IMR-90 (cell line): ENCODE measurements around the gene LTA. TPM values are rescaled to one million over a fixed set of nuclear protein-coding genes. Genes with fewer than 3 reads are reported as not detected.
"Not testable (repeated sequence)": the region's sequence is repeated elsewhere in the genome, so short reads cannot be mapped to it uniquely, and the experiment has no call there.

Source experiments
- ATAC-seq: fragments of 200-7000 bp; cut with Tn5 transposase; 2 replicates; pipeline ENCODE4 v1.9.1; 2020; ENCODE audit warnings: low read depth, mild to moderate bottlenecking, moderate library complexity
- BruUV-seq: library from RNA; stranded (reverse); fragments of 400-500 nt; replicated peaks from 2 replicates; lab custom pipeline; 2021; lab: Mats Ljungman, UMichigan
- CTCF ChIA-PET: fragments of 300-600 bp; formaldehyde crosslinking; extraction: SDS; loops from one replicate; lab custom pipeline; 2021; ENCODE audit warnings: antibody characterized with exemption; lab: Yijun Ruan, JAX
- POLR2A ChIA-PET: fragments of 300-600 bp; sonication (Branson Sonifier 250); formaldehyde crosslinking; loops from one replicate; lab custom pipeline; 2022; ENCODE audit warnings: antibody characterized with exemption; ENCODE audit not compliant: unreplicated experiment; lab: Charles Lee
- DNase-seq: peaks from one replicate; pipeline ENCODE4 v3.0.0; 2013
- H2AFZ ChIP-seq: replicated peaks from 2 replicates; pipeline ENCODE3; 2013; ENCODE audit warnings: low read length, mild to moderate bottlenecking; ENCODE audit not compliant: poor library complexity
- H2AK5ac ChIP-seq: 2 replicates; pipeline ENCODE4 v1.6.1; 2013; ENCODE audit warnings: low read depth, low read length, inconsistent platforms
- H2AK9ac ChIP-seq: replicated peaks from 2 replicates; pipeline ENCODE3; 2013; ENCODE audit warnings: mild to moderate bottlenecking, low read depth, low read length, moderate library complexity; ENCODE audit not compliant: poor library complexity
- H2BK120ac ChIP-seq: 2 replicates; pipeline ENCODE4 v1.6.1; 2013; ENCODE audit warnings: low read depth, low read length, inconsistent platforms
- H2BK15ac ChIP-seq: 3 replicates; pipeline ENCODE4 v1.6.1; 2013; ENCODE audit warnings: low read depth, low read length, inconsistent platforms
- H2BK20ac ChIP-seq: 2 replicates; pipeline ENCODE4 v1.6.1; 2013; ENCODE audit warnings: low read depth, mild to moderate bottlenecking, inconsistent platforms, low read length, moderate library complexity
- H2BK5ac ChIP-seq: 2 replicates; pipeline ENCODE4 v1.6.1; 2013; ENCODE audit warnings: mild to moderate bottlenecking, low read depth, low read length, inconsistent platforms; ENCODE audit not compliant: poor library complexity, severe bottlenecking
- H3K14ac ChIP-seq: replicated peaks from 2 replicates; pipeline ENCODE4 v1.6.1; 2013; ENCODE audit warnings: low read depth, low read length, inconsistent platforms
- H3K18ac ChIP-seq: 2 replicates; pipeline ENCODE4 v1.6.1; 2013; ENCODE audit warnings: low read depth, low read length, control low read depth
- H3K23ac ChIP-seq: 2 replicates; pipeline ENCODE4 v1.6.1; 2013; ENCODE audit warnings: low read depth, low read length, inconsistent platforms
- H3K27ac ChIP-seq: 2 replicates; pipeline ENCODE4 v1.5.1; 2013; ENCODE audit warnings: mild to moderate bottlenecking, control low read depth, low read length; ENCODE audit not compliant: insufficient read depth
- H3K27me3 ChIP-seq: 2 replicates; pipeline ENCODE4 v1.6.1; 2013; ENCODE audit warnings: low read length; ENCODE audit not compliant: control insufficient read depth, insufficient read depth
- H3K36me3 ChIP-seq: 2 replicates; pipeline ENCODE4 v1.6.1; 2013; ENCODE audit warnings: low read length, mixed read lengths; ENCODE audit not compliant: control insufficient read depth, insufficient read depth
- H3K4ac ChIP-seq: 2 replicates; pipeline ENCODE4 v1.6.1; 2013; ENCODE audit warnings: low read depth, low read length, inconsistent platforms
- H3K4me1 ChIP-seq: 2 replicates; pipeline ENCODE4 v1.6.1; 2013; ENCODE audit warnings: low read length, mixed read lengths; ENCODE audit not compliant: control insufficient read depth, insufficient read depth
- H3K4me2 ChIP-seq: 2 replicates; pipeline ENCODE4 v1.6.1; 2013; ENCODE audit warnings: low read depth, mild to moderate bottlenecking, control low read depth, low read length, moderate library complexity
- H3K4me3 ChIP-seq: 2 replicates; pipeline ENCODE4 v1.5.1; 2013; ENCODE audit warnings: low read depth, mild to moderate bottlenecking, control low read depth, low read length, moderate library complexity; ENCODE audit not compliant: insufficient read depth
- H3K56ac ChIP-seq: 2 replicates; pipeline ENCODE4 v1.6.1; 2013; ENCODE audit warnings: low read length, inconsistent platforms; ENCODE audit not compliant: insufficient read depth; ENCODE audit errors: extremely low read depth
- H3K79me1 ChIP-seq, 2 experiments: 2 replicates each; pipeline ENCODE4 v1.6.1; 2013; ENCODE audit warnings: low read length in 2 of 2, inconsistent platforms in 1 of 2, low read depth in 1 of 2
- H3K9ac ChIP-seq: 2 replicates; pipeline ENCODE4 v1.6.1; 2013; ENCODE audit warnings: low read depth, low read length, control low read depth
- H3K9me1 ChIP-seq: 2 replicates; pipeline ENCODE4 v1.6.1; 2013; ENCODE audit warnings: low read length, inconsistent platforms; ENCODE audit not compliant: insufficient read depth
- H3K9me3 ChIP-seq: 2 replicates; pipeline ENCODE4 v1.6.1; 2013; ENCODE audit warnings: low read length; ENCODE audit not compliant: control insufficient read depth, insufficient read depth
- H4K20me1 ChIP-seq: 2 replicates; pipeline ENCODE4 v1.6.1; 2013; ENCODE audit warnings: low read length, inconsistent platforms; ENCODE audit not compliant: insufficient read depth
- H4K5ac ChIP-seq: 2 replicates; pipeline ENCODE4 v1.6.1; 2013; ENCODE audit warnings: mild to moderate bottlenecking, low read depth, low read length, control low read depth
- H4K8ac ChIP-seq, 2 experiments: 2 replicates each; pipeline ENCODE4 v1.6.1; 2013; ENCODE audit warnings: low read depth in 2 of 2, low read length in 2 of 2, control low read depth in 1 of 2, inconsistent platforms in 1 of 2
- H4K91ac ChIP-seq: 2 replicates; pipeline ENCODE4 v1.6.1; 2013; ENCODE audit warnings: low read depth, low read length, inconsistent platforms; ENCODE audit not compliant: insufficient read depth
- RAD21 ChIP-seq: IDR thresholded peaks from 2 replicates; pipeline ENCODE4 v1.6.1; 2012; ENCODE audit warnings: low read length, improper control_type of control experiment
- SMC3 ChIP-seq: fragments of 150-350 bp; IDR thresholded peaks from 2 replicates; pipeline ENCODE4 v1.6.1; 2016; ENCODE audit warnings: low read depth, mild to moderate bottlenecking, antibody characterized with exemption, low read length, moderate library complexity
- WGBS, 2 experiments: methylation state at CpG; one replicate each; pipeline versions ENCODE4 v1.1.5 to v1.1.7; 2013; ENCODE audit warnings: missing lambda C conversion rate in 2 of 2; ENCODE audit not compliant: insufficient read length in 1 of 2; ENCODE audit errors: extremely low coverage in 2 of 2; 5-methylcytosine and 5-hydroxymethylcytosine counted together
- dilution Hi-C: fragments of 300-500 bp; cut with HindIII; formaldehyde crosslinking; loops from one replicate; pipeline ENCODE4 v1.14.3; 2018; ENCODE audit warnings: low sequenced_read_pairs; ENCODE audit not compliant: unreplicated experiment
- in situ Hi-C: fragments of 300-500 bp; cut with MboI; formaldehyde crosslinking; loops from 3 replicates; pipeline ENCODE4 v1.14.3; 2019; ENCODE audit warnings: low sequenced_read_pairs, inconsistent platforms, mixed read lengths
- intact Hi-C: fragments of 100-400 bp; cut with micrococcal nuclease; formaldehyde crosslinking; loops from 2 replicates; pipeline ENCODE4 v1.10.0; 2022
- polyA plus RNA-seq, 3 experiments: library from polyadenylated mRNA; depleted of rRNA; stranded (reverse); fragments of >200 nt; gene quantifications; 2 replicates each; pipeline ENCODE4 v1.2.3, GENCODE V29; 2012; ENCODE audit warnings: low replicate concordance in 1 of 3
- total RNA-seq: library from RNA; depleted of rRNA; stranded (reverse); fragments of >200 nt; gene quantifications from 2 replicates; pipeline ENCODE4 v1.2.3, GENCODE V29; 2012
- TF ChIP-seq, protein P1 (sequence below): conservative IDR thresholded peaks from 2 replicates; pipeline ENCODE4 v1.5.1; 2012; ENCODE audit warnings: mild to moderate bottlenecking, low read depth, low read length, improper control_type of control experiment

The LTA gene
- total and polyA plus RNA-seq, 2 of the 4 experiments (the other 2 are of a cell fraction): not detected

DNA sequence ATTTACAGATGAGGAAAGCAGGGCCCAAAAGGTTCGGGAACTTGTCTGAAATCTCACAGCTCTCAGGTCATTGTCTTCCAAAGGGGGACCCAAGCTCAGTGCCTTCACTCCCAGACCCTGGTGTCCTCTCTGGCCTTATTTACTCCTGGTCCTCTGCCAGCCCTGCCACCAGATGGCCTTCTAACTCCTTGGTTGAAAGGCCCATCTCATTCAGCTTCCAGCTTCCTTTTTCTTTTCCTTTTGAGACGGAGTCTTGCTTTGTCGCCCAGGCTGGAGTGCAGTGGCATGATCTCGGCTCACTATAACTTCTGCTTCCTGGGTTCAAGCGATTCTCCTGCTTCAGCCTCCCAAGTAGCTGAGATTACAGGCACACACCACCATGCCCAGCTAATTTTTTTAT is 20.7 kb upstream of the LTA start:
- POLR2A ChIA-PET, H3K56ac ChIP-seq, H3K18ac ChIP-seq, H3K9me1 ChIP-seq, H3K4me2 ChIP-seq, H4K8ac ChIP-seq, H3K4me3 ChIP-seq, H2AK5ac ChIP-seq, H4K91ac ChIP-seq, H3K27ac ChIP-seq, H3K4me1 ChIP-seq, H2BK15ac ChIP-seq, H3K14ac ChIP-seq, BruUV-seq, in situ Hi-C loops, H3K4ac ChIP-seq, H3K27me3 ChIP-seq, H4K5ac ChIP-seq, H2BK5ac ChIP-seq, H2BK20ac ChIP-seq, H3K9ac ChIP-seq, H2AK9ac ChIP-seq, ATAC-seq, H3K23ac ChIP-seq, H2BK120ac ChIP-seq, dilution Hi-C loops, H4K20me1 ChIP-seq, H3K9me3 ChIP-seq, H2AFZ ChIP-seq: not testable (repeated sequence)
- intact Hi-C loops: loop anchor here (1.0 kb wide), 1 partner anchor 47 kb away; no protein-coding TSS in a partner anchor
- peak; percentile 64 for TF ChIP-seq RAD21
- TF ChIP-seq, protein P1, sequence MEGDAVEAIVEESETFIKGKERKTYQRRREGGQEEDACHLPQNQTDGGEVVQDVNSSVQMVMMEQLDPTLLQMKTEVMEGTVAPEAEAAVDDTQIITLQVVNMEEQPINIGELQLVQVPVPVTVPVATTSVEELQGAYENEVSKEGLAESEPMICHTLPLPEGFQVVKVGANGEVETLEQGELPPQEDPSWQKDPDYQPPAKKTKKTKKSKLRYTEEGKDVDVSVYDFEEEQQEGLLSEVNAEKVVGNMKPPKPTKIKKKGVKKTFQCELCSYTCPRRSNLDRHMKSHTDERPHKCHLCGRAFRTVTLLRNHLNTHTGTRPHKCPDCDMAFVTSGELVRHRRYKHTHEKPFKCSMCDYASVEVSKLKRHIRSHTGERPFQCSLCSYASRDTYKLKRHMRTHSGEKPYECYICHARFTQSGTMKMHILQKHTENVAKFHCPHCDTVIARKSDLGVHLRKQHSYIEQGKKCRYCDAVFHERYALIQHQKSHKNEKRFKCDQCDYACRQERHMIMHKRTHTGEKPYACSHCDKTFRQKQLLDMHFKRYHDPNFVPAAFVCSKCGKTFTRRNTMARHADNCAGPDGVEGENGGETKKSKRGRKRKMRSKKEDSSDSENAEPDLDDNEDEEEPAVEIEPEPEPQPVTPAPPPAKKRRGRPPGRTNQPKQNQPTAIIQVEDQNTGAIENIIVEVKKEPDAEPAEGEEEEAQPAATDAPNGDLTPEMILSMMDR: peak; percentile 48
- peak; percentile 62; the same call in 1 of the 2 replicates for TF ChIP-seq SMC3
- DNase-seq: peak; percentile 36
- CTCF ChIA-PET: interaction anchor here (1.0 to 1.9 kb wide), 5 partner anchors 26 to 85 kb away, joined by 3 to 17 read pairs (median 3); no protein-coding TSS in a partner anchor
- peaks cover 22% of the 10 kb centered on the region for H3K36me3 ChIP-seq
- H3K79me1 ChIP-seq: peaks cover 13 to 28% of the 10 kb centered on the region in 2 experiments; a peak in 3 of 4 replicates
- WGBS, 2 experiments: 92% methylated on average over 4 of the region's 5 CpGs; no CpG with 5 or more reads in 1 of the 2 experiments
